IMR-90 (cell line): ENCODE results near the gene COA1. TPM values are rescaled to one million over a fixed set of nuclear protein-coding genes. Genes with fewer than 3 reads are reported as not detected.

Experiments used
- ATAC-seq: fragments of 200-7000 bp; cut with Tn5 transposase; 2 replicates; pipeline ENCODE4 v1.9.1; 2020; ENCODE audit warnings: low read depth, mild to moderate bottlenecking, moderate library complexity
- BruUV-seq: library from RNA; stranded (reverse); fragments of 400-500 nt; replicated peaks from 2 replicates; lab custom pipeline; 2021; lab: Mats Ljungman, UMichigan
- CTCF ChIA-PET: fragments of 300-600 bp; formaldehyde crosslinking; extraction: SDS; loops from one replicate; lab custom pipeline; 2021; ENCODE audit warnings: antibody characterized with exemption; lab: Yijun Ruan, JAX
- POLR2A ChIA-PET: fragments of 300-600 bp; sonication (Branson Sonifier 250); formaldehyde crosslinking; loops from one replicate; lab custom pipeline; 2022; ENCODE audit warnings: antibody characterized with exemption; ENCODE audit not compliant: unreplicated experiment; lab: Charles Lee
- DNase-seq: peaks from one replicate; pipeline ENCODE4 v3.0.0; 2013
- H2AFZ ChIP-seq: replicated peaks from 2 replicates; pipeline ENCODE3; 2013; ENCODE audit warnings: low read length, mild to moderate bottlenecking; ENCODE audit not compliant: poor library complexity
- H2AK5ac ChIP-seq: 2 replicates; pipeline ENCODE4 v1.6.1; 2013; ENCODE audit warnings: low read depth, low read length, inconsistent platforms
- H2AK9ac ChIP-seq: replicated peaks from 2 replicates; pipeline ENCODE3; 2013; ENCODE audit warnings: mild to moderate bottlenecking, low read depth, low read length, moderate library complexity; ENCODE audit not compliant: poor library complexity
- H2BK120ac ChIP-seq: 2 replicates; pipeline ENCODE4 v1.6.1; 2013; ENCODE audit warnings: low read depth, low read length, inconsistent platforms
- H2BK15ac ChIP-seq: 3 replicates; pipeline ENCODE4 v1.6.1; 2013; ENCODE audit warnings: low read depth, low read length, inconsistent platforms
- H2BK20ac ChIP-seq: 2 replicates; pipeline ENCODE4 v1.6.1; 2013; ENCODE audit warnings: low read depth, mild to moderate bottlenecking, inconsistent platforms, low read length, moderate library complexity
- H2BK5ac ChIP-seq: 2 replicates; pipeline ENCODE4 v1.6.1; 2013; ENCODE audit warnings: mild to moderate bottlenecking, low read depth, low read length, inconsistent platforms; ENCODE audit not compliant: poor library complexity, severe bottlenecking
- H3K14ac ChIP-seq: replicated peaks from 2 replicates; pipeline ENCODE4 v1.6.1; 2013; ENCODE audit warnings: low read depth, low read length, inconsistent platforms
- H3K18ac ChIP-seq: 2 replicates; pipeline ENCODE4 v1.6.1; 2013; ENCODE audit warnings: low read depth, low read length, control low read depth
- H3K23ac ChIP-seq: 2 replicates; pipeline ENCODE4 v1.6.1; 2013; ENCODE audit warnings: low read depth, low read length, inconsistent platforms
- H3K27ac ChIP-seq: 2 replicates; pipeline ENCODE4 v1.5.1; 2013; ENCODE audit warnings: mild to moderate bottlenecking, control low read depth, low read length; ENCODE audit not compliant: insufficient read depth
- H3K27me3 ChIP-seq: 2 replicates; pipeline ENCODE4 v1.6.1; 2013; ENCODE audit warnings: low read length; ENCODE audit not compliant: control insufficient read depth, insufficient read depth
- H3K36me3 ChIP-seq: 2 replicates; pipeline ENCODE4 v1.6.1; 2013; ENCODE audit warnings: low read length, mixed read lengths; ENCODE audit not compliant: control insufficient read depth, insufficient read depth
- H3K4ac ChIP-seq: 2 replicates; pipeline ENCODE4 v1.6.1; 2013; ENCODE audit warnings: low read depth, low read length, inconsistent platforms
- H3K4me1 ChIP-seq: 2 replicates; pipeline ENCODE4 v1.6.1; 2013; ENCODE audit warnings: low read length, mixed read lengths; ENCODE audit not compliant: control insufficient read depth, insufficient read depth
- H3K4me2 ChIP-seq: 2 replicates; pipeline ENCODE4 v1.6.1; 2013; ENCODE audit warnings: low read depth, mild to moderate bottlenecking, control low read depth, low read length, moderate library complexity
- H3K4me3 ChIP-seq: 2 replicates; pipeline ENCODE4 v1.5.1; 2013; ENCODE audit warnings: low read depth, mild to moderate bottlenecking, control low read depth, low read length, moderate library complexity; ENCODE audit not compliant: insufficient read depth
- H3K56ac ChIP-seq: 2 replicates; pipeline ENCODE4 v1.6.1; 2013; ENCODE audit warnings: low read length, inconsistent platforms; ENCODE audit not compliant: insufficient read depth; ENCODE audit errors: extremely low read depth
- H3K79me1 ChIP-seq, 2 experiments: 2 replicates each; pipeline ENCODE4 v1.6.1; 2013; ENCODE audit warnings: low read length in 2 of 2, inconsistent platforms in 1 of 2, low read depth in 1 of 2
- H3K9ac ChIP-seq: 2 replicates; pipeline ENCODE4 v1.6.1; 2013; ENCODE audit warnings: low read depth, low read length, control low read depth
- H3K9me1 ChIP-seq: 2 replicates; pipeline ENCODE4 v1.6.1; 2013; ENCODE audit warnings: low read length, inconsistent platforms; ENCODE audit not compliant: insufficient read depth
- H3K9me3 ChIP-seq: 2 replicates; pipeline ENCODE4 v1.6.1; 2013; ENCODE audit warnings: low read length; ENCODE audit not compliant: control insufficient read depth, insufficient read depth
- H4K20me1 ChIP-seq: 2 replicates; pipeline ENCODE4 v1.6.1; 2013; ENCODE audit warnings: low read length, inconsistent platforms; ENCODE audit not compliant: insufficient read depth
- H4K5ac ChIP-seq: 2 replicates; pipeline ENCODE4 v1.6.1; 2013; ENCODE audit warnings: mild to moderate bottlenecking, low read depth, low read length, control low read depth
- H4K8ac ChIP-seq, 2 experiments: 2 replicates each; pipeline ENCODE4 v1.6.1; 2013; ENCODE audit warnings: low read depth in 2 of 2, low read length in 2 of 2, control low read depth in 1 of 2, inconsistent platforms in 1 of 2
- H4K91ac ChIP-seq: 2 replicates; pipeline ENCODE4 v1.6.1; 2013; ENCODE audit warnings: low read depth, low read length, inconsistent platforms; ENCODE audit not compliant: insufficient read depth
- BHLHE40 ChIP-seq: fragments of 150-350 bp; IDR thresholded peaks from 2 replicates; pipeline ENCODE4 v1.6.1; 2016; ENCODE audit warnings: mild to moderate bottlenecking, low read depth, low read length
- CEBPB ChIP-seq: IDR thresholded peaks from 2 replicates; pipeline ENCODE4 v1.6.1; 2012; ENCODE audit warnings: low read depth, low read length, improper control_type of control experiment
- CHD1 ChIP-seq: IDR thresholded peaks from 2 replicates; pipeline ENCODE4 v1.6.1; 2012; ENCODE audit warnings: low read depth, low read length, improper control_type of control experiment
- CTCF ChIP-seq: conservative IDR thresholded peaks from 2 replicates; pipeline ENCODE4 v1.5.1; 2012; ENCODE audit warnings: mild to moderate bottlenecking, low read depth, low read length, improper control_type of control experiment
- FOS ChIP-seq: fragments of 150-350 bp; IDR thresholded peaks from 2 replicates; pipeline ENCODE4 v1.6.1; 2016; ENCODE audit warnings: low read depth, low read length
- MAFK ChIP-seq: IDR thresholded peaks from 2 replicates; pipeline ENCODE4 v1.6.1; 2012; ENCODE audit warnings: low read depth, low read length, improper control_type of control experiment
- MAZ ChIP-seq: IDR thresholded peaks from 2 replicates; pipeline ENCODE4 v1.6.1; 2012; ENCODE audit warnings: low read depth, mild to moderate bottlenecking, low read length, improper control_type of control experiment, moderate library complexity, borderline replicate concordance
- MXI1 ChIP-seq: IDR thresholded peaks from 2 replicates; pipeline ENCODE4 v1.6.1; 2012; ENCODE audit warnings: low read depth, mild to moderate bottlenecking, low read length, moderate library complexity, borderline replicate concordance
- NFE2L2 ChIP-seq: fragments of 150-350 bp; IDR thresholded peaks from 2 replicates; pipeline ENCODE4 v1.6.1; 2016; ENCODE audit warnings: low read depth, mild to moderate bottlenecking, low read length
- POLR2A ChIP-seq: IDR thresholded peaks from 2 replicates; pipeline ENCODE4 v1.6.1; 2012; ENCODE audit warnings: mild to moderate bottlenecking, low read depth, low read length
- RAD21 ChIP-seq: IDR thresholded peaks from 2 replicates; pipeline ENCODE4 v1.6.1; 2012; ENCODE audit warnings: low read length, improper control_type of control experiment
- RCOR1 ChIP-seq: IDR thresholded peaks from 2 replicates; pipeline ENCODE4 v1.6.1; 2012; ENCODE audit warnings: mild to moderate bottlenecking, low read length, improper control_type of control experiment; ENCODE audit not compliant: insufficient replicate concordance
- RFX5 ChIP-seq: IDR thresholded peaks from 2 replicates; pipeline ENCODE4 v1.8.0; 2012; ENCODE audit warnings: low read depth, mild to moderate bottlenecking, low read length, moderate library complexity
- SMC3 ChIP-seq: fragments of 150-350 bp; IDR thresholded peaks from 2 replicates; pipeline ENCODE4 v1.6.1; 2016; ENCODE audit warnings: low read depth, mild to moderate bottlenecking, antibody characterized with exemption, low read length, moderate library complexity
- WGBS, 2 experiments: methylation state at CpG; one replicate each; pipeline versions ENCODE4 v1.1.5 to v1.1.7; 2013; ENCODE audit warnings: missing lambda C conversion rate in 2 of 2; ENCODE audit not compliant: insufficient read length in 1 of 2; ENCODE audit errors: extremely low coverage in 2 of 2; 5-methylcytosine and 5-hydroxymethylcytosine counted together
- dilution Hi-C: fragments of 300-500 bp; cut with HindIII; formaldehyde crosslinking; loops from one replicate; pipeline ENCODE4 v1.14.3; 2018; ENCODE audit warnings: low sequenced_read_pairs; ENCODE audit not compliant: unreplicated experiment
- in situ Hi-C: fragments of 300-500 bp; cut with MboI; formaldehyde crosslinking; loops from 3 replicates; pipeline ENCODE4 v1.14.3; 2019; ENCODE audit warnings: low sequenced_read_pairs, inconsistent platforms, mixed read lengths
- intact Hi-C: fragments of 100-400 bp; cut with micrococcal nuclease; formaldehyde crosslinking; loops from 2 replicates; pipeline ENCODE4 v1.10.0; 2022
- polyA plus RNA-seq, 3 experiments: library from polyadenylated mRNA; depleted of rRNA; stranded (reverse); fragments of >200 nt; gene quantifications; 2 replicates each; pipeline ENCODE4 v1.2.3, GENCODE V29; 2012; ENCODE audit warnings: low replicate concordance in 1 of 3
- total RNA-seq: library from RNA; depleted of rRNA; stranded (reverse); fragments of >200 nt; gene quantifications from 2 replicates; pipeline ENCODE4 v1.2.3, GENCODE V29; 2012
- TF ChIP-seq, protein P1 (sequence below): fragments of 150-350 bp; IDR thresholded peaks from 2 replicates; pipeline ENCODE4 v1.6.1; 2017; ENCODE audit warnings: mild to moderate bottlenecking, antibody characterized with exemption, low read length, low read depth
- TF ChIP-seq, protein P2 (sequence below): fragments of 150-350 bp; IDR thresholded peaks from 2 replicates; pipeline ENCODE4 v1.6.1; 2016; ENCODE audit warnings: low read depth, mild to moderate bottlenecking, low read length, moderate library complexity, borderline replicate concordance

Gene COA1
- total and polyA plus RNA-seq, 2 of the 4 experiments (the other 2 are of a cell fraction): 34.2 to 59.5 TPM

DNA sequence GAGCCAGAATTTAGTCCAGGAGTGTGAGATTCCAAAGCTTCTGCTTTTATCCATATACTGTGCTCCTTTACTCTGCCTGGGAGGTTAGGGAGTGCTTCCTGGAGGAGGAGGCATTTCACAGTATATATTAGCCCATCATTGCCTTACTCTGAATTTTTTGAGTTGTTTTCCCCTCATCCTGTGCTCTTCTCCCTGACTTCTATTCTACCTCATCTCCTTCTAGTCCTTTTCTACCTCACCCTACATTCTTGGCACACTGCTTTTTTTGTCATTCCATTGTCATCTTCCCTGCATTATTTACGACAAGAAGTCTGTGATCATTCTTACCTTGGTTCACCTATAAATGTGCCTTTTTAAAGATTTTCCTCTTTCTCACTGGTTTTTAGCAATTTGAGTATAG, 125.1 kb downstream of the COA1 start:
- Histone ChIP-seq H3K23ac (no peak overlapping the region), H4K5ac (no peak overlapping the region), H2BK120ac (no peak overlapping the region), H3K9me1 (peaks cover 11% of the 10 kb centered on the region), H3K4me1 (no peaks in the 10 kb centered on the region), H3K14ac (no peak overlapping the region), H3K56ac (no peak overlapping the region), H4K8ac (no peak overlapping the region), H3K27me3 (no peaks in the 10 kb centered on the region), H3K4ac (no peak overlapping the region), H3K4me3 (no peak overlapping the region), H4K20me1 (peaks cover 42% of the 10 kb centered on the region), H3K9me3 (no peaks in the 10 kb centered on the region), H3K9ac (no peak overlapping the region), H2BK5ac (no peak overlapping the region), H2BK15ac (no peak overlapping the region), H3K36me3 (peaks cover 26% of the 10 kb centered on the region), H4K91ac (no peak overlapping the region), H3K4me2 (no peak overlapping the region), H2BK20ac (no peak overlapping the region), H3K18ac (no peak overlapping the region), H2AK9ac (no peak overlapping the region), H3K27ac (no peak overlapping the region), H3K79me1 (peaks cover 21 to 52% of the 10 kb centered on the region in 2 experiments), H2AK5ac (no peak overlapping the region), H2AFZ (no peak overlapping the region)
- WGBS, 2 experiments: no CpG with 5 or more reads among the region's 1 CpG
- DNase-seq: no peak
- in situ Hi-C loops (no loop called here), intact Hi-C loops (no loop called here), dilution Hi-C loops (no loop called here)
- no peak for ATAC-seq
- ChIA-PET CTCF (interaction anchor here (1.3 kb wide), 1 partner anchor 95 kb away, joined by 3 read pairs; no protein-coding TSS in a partner anchor), POLR2A (no interaction called here)
- TF ChIP-seq CTCF: no peak
- no peak for TF ChIP-seq RFX5
- no peak for TF ChIP-seq MXI1
- TF ChIP-seq MAZ: no peak
- TF ChIP-seq, protein P1, sequence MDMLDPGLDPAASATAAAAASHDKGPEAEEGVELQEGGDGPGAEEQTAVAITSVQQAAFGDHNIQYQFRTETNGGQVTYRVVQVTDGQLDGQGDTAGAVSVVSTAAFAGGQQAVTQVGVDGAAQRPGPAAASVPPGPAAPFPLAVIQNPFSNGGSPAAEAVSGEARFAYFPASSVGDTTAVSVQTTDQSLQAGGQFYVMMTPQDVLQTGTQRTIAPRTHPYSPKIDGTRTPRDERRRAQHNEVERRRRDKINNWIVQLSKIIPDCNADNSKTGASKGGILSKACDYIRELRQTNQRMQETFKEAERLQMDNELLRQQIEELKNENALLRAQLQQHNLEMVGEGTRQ: no peak
- no peak for TF ChIP-seq RCOR1
- TF ChIP-seq NFE2L2: no peak
- TF ChIP-seq RAD21: no peak
- no peak for TF ChIP-seq BHLHE40
- TF ChIP-seq, protein P2, sequence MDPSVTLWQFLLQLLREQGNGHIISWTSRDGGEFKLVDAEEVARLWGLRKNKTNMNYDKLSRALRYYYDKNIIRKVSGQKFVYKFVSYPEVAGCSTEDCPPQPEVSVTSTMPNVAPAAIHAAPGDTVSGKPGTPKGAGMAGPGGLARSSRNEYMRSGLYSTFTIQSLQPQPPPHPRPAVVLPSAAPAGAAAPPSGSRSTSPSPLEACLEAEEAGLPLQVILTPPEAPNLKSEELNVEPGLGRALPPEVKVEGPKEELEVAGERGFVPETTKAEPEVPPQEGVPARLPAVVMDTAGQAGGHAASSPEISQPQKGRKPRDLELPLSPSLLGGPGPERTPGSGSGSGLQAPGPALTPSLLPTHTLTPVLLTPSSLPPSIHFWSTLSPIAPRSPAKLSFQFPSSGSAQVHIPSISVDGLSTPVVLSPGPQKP: no peak
- TF ChIP-seq SMC3: no peak
- no peak for TF ChIP-seq POLR2A
- TF ChIP-seq CEBPB: no peak
- TF ChIP-seq CHD1: no peak
- TF ChIP-seq MAFK: no peak
- no peak for TF ChIP-seq FOS
- BruUV-seq: no TSS peak
